Prostate gland (tissue), 2 donors: ENCODE results near the gene MYBPH.

Experiments
- POLR2A ChIP-seq: fragments of 450-650 bp; IDR thresholded peaks from one replicate; pipeline ENCODE4 v1.6.1; 2016; ENCODE audit warnings: antibody characterized with exemption, mild to moderate bottlenecking
- POLR2AphosphoS5 ChIP-seq: sonication (generic); formaldehyde crosslinking; IDR thresholded peaks from one replicate; pipeline ENCODE4 v1.6.1; 2017; ENCODE audit warnings: antibody characterized with exemption
- TF ChIP-seq, protein P1 (sequence below), 4 experiments: fragments of 200-600 bp in 2 of 4; fragments of 450-650 bp in 2 of 4; sonication (generic) in 2 of 4; IDR thresholded peaks; 1 replicate in 3 of 4; 2 replicates in 1 of 4; pipeline ENCODE4 v1.5.1; 2016 to 2019; ENCODE audit warnings: antibody characterized with exemption in 4 of 4, mild to moderate bottlenecking in 2 of 4, moderate library complexity in 2 of 4

DNA sequence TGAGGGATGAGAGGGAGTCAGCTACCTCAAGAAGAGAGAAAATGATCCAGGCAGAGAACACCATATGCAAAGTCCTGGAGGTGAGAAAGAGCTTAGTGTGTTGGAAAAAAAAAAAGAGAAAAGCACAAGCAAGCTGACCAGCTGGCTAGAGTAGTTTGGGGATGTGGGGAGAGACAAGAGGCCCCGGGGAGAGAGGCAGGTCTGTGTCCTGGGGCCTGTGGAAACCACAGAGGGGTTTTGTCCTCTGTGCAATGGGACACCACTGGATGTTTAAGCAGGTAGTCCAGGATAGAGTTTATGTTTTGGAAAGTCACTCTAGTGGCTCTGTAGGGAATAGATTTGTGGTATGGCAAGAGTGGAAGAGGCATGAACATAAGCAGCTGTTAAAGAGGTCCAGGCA, 25.3 kb upstream of the MYBPH start:
- TF ChIP-seq, protein P1, sequence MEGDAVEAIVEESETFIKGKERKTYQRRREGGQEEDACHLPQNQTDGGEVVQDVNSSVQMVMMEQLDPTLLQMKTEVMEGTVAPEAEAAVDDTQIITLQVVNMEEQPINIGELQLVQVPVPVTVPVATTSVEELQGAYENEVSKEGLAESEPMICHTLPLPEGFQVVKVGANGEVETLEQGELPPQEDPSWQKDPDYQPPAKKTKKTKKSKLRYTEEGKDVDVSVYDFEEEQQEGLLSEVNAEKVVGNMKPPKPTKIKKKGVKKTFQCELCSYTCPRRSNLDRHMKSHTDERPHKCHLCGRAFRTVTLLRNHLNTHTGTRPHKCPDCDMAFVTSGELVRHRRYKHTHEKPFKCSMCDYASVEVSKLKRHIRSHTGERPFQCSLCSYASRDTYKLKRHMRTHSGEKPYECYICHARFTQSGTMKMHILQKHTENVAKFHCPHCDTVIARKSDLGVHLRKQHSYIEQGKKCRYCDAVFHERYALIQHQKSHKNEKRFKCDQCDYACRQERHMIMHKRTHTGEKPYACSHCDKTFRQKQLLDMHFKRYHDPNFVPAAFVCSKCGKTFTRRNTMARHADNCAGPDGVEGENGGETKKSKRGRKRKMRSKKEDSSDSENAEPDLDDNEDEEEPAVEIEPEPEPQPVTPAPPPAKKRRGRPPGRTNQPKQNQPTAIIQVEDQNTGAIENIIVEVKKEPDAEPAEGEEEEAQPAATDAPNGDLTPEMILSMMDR (IDR thresholded peaks at IDR 0.05), result no peak
- TF ChIP-seq POLR2A, result no peak
- no peak for TF ChIP-seq POLR2AphosphoS5
